NK-92 treated with Interleukin-12 subunit alpha and Interleukin-12 subunit beta, amount 100 ng/mL, for 24 hours (cell line): ENCODE measurements around the gene CCSER1.
"Not testable (repeated sequence)": the region's sequence is repeated elsewhere in the genome, so short reads cannot be mapped to it uniquely, and the experiment has no call there.

Experiments used
- DNase-seq: peaks from one replicate; lab custom pipeline; 2025; lab: John Stamatoyannopoulos, UW

Gene CCSER1

DNA sequence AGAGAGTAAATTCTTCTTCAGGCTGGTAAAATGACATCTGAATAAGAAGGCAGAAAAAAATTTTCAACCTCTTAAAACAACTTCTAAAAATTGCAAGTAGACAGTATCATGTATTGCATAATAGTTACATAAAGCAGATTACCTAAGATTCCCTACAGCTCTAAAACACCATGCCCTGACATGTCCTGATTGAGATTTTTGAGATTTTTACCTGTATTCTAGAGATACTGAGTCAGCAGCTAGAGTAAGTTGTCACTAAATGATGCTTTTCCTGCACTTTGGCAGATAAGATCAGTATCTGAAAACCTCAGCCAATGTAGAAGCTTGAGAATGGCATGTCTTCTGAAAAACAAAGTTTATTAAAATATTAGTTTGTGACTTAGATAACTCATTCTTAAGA is 713.6 kb downstream of the CCSER1 start:
- no peak for DNase-seq

DNA sequence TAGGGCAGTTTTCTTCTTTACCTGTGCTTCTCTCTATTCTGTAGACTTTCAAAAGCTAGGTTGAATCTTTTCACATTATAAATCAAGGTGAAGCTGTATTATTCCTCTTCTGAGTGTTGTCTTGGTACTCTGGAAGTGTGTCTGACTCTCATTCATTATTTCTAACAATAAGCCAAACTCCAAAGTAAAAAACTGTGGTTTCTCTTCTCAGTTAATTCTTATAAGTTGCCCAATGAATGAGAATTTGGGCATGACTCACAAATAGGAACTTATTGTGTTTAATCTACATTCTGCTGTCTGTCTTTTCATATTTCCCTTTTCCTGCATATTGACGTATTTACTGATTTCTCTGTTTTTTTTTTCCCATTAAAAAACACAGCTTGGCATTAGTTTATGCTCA is 714.5 kb downstream of the CCSER1 start:
- DNase-seq = no peak

DNA sequence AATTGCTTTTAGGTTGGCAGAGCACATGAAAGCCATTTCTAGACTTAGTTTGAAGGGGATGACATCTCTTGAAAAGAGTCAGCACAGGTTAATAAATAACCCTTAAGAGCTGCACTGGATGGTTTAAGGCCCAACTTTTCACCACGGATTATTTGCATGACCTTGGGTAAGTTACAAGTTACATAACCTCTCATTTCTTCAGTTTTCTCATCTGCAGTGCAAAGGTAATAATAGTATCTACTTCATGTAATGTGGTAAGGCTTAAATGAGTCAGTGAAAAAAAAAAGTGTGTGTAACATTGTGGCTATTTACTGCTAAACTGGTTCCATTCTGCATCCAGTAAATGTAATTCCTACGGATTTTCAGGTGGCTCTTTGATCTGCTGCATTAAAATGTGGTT is 715.8 kb downstream of the CCSER1 start:
- DNase-seq = no peak

DNA sequence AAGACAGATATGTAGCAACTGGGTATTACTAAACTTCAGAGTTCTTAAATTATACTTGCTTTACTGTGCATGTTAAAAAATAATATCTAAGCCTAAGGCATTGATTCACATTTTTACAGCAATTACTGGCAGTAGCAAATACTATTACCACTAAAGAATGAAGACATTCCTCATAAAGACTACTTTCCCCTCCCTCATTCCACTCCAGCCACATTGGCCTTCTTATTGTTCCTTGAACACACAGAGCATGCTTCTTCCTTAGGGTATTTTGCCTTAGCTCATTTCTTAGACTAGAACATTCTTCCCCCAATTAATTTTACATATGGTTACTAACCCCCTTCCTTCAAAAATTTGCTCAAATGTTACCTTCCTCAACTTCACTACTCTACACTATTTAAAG is 717.0 kb downstream of the CCSER1 start:
- no peak for DNase-seq

DNA sequence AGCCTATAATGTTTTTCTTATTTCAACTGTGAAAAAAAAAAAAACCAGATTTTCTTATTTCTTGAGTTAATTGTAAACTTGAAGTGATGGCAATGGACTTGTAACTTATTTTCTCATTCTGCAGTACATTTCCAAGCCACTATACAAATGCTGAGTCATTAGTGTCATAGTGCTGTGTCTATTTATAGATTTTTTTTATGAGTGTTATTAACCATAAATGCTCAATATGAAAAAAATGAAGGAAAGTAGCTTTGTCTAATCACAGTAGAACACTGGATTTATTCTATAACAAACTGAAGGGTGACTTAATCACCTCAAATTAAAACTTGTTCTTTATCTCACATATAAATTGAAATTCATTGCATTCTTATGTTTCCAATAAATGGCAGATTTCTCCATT is 718.6 kb downstream of the CCSER1 start:
- no peak for DNase-seq

DNA sequence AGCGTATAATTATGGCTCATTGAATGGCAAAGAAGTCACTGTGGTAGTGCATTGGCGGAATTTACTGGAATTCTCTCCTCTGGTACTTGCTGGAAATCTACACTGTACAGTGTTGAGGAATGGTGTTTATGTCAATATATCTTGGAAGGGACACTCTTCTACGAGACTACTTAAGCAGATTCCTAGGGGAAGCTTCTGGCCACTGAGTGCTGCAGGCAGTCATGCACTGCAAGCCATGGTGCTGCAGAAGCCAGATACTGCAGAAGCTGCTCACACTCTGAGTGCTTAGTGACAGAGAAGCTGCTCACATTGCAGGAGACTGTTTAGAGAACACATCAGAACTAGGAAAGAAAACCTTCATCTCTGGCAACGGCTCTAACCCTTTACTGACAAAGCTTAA is 725.0 kb downstream of the CCSER1 start:
- DNase-seq = no peak

DNA sequence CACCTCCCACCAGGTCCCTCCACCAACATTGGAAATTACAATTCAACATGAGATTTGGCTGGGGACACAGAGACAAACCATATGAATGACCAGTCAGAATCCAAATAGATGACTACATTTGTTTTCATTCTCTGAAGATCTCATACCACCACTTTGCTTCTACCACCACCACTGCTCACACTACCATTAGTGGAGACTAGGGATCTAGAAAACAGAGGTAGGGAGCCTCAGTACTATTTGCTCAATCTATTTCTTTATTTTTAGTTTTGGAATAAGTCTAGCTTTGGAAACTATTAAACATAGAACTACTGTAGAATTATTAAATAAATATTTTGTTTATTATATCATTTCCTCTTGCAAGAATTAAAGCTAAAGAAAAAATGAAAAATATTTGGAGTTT is 727.9 kb downstream of the CCSER1 start:
- DNase-seq = no peak

DNA sequence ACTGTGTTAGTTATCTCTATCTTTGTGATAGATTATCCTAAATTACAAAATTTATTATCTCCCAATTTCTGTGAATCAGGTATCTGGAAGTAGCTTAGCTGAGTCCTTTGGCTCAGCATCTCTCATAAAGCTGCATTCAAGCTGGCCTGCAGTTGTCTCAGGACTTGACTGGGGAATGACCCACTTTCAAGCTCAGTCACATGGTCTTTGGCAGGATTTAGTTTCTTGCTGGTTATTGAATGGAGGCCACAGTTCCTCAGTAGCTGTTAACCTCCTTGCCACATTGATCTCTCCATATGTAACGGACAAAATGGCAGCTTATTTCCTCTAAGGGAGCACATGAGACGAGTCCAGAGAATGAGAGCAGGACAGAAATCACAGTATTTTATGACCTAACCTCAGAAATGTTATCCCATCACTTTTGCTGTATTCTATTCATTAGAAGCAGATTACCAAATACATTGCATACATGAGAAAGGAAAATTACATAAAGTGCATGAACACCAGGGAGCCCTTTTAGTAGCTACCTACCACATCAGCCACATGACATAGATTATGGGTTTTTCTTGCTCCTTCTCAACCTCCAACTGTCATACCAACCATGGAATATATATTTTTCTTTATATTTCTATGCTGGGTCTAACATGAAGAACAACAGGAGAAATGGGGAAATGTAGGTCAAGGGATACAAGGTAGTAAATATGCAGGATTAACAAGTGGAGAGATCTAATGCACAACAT is 730.1 kb downstream of the CCSER1 start:
- no peak for DNase-seq

DNA sequence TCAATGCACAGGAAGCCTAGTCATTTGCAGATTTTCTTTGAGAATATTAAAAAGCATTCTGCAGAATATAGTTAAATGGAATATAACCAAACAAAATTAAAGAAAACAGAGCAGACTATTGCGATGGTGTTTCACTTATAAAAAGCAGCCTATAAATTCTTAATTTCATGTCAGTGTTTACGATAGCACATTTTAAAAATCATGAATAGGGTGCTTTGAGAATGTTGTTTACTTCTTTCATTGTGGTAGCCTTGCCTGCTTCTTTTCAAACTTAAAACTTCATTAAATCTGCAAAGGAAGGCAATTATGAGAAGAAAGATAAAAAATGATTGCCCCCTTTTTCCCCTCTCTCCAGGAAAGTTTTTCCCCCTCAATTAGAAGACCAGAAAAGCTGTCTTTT is 748.6 kb downstream of the CCSER1 start:
- no peak for DNase-seq

DNA sequence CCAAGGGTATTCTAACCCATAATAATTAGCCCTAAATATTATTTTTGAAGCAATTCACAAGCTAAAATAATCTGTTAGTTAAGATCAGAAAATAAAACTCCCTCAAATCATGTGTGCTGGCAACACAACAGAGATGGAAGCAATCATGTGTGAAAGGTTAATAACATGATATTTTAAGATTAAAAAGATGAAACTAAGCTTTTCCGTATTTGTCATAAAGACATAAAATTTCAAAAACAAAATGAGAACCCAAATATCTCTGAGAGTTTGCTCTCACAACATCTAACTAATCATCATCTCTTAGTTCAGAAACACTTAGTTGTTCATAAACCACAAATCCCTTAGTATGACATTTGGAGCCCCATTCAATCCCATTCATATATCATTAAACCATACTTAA is 749.1 kb downstream of the CCSER1 start:
- DNase-seq = no peak

DNA sequence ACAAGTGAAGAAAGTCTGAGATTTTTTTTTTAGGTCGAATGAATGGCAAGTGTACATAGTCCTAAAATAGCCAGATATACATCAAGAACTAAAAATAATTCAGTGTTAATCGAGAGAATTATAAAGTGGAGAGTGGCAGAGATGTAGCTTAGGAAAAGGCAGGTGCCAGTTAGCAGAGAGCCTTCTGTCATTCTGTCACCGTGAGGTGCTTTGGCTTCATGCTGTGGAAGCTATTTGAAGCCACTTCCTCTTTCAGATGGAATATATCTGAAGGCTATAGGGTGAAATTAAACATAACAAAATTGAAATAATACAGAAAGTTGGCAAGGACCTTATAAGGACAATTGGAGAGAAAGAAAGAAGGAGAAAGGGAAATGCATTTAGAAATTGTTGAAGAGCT is 756.3 kb downstream of the CCSER1 start:
- DNase-seq = no peak

DNA sequence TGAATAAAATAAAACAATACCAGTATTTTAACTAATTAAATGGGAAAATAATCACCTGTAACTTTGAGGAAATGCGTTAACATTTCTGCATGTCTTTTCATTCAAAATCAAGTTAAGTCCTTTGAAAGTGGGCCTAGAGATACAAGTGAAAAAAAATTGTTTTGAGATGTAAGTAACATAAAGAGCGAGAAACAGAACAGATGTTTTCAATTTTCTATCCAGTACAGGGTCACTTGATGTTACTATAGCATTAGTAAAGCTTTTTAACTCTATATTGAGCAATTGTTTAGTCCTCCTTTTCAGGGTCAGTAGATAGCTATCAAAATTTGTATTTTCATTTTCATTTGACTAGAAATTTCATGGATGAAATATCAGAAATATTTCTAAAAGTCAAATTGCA is 761.4 kb downstream of the CCSER1 start:
- DNase-seq = no peak

DNA sequence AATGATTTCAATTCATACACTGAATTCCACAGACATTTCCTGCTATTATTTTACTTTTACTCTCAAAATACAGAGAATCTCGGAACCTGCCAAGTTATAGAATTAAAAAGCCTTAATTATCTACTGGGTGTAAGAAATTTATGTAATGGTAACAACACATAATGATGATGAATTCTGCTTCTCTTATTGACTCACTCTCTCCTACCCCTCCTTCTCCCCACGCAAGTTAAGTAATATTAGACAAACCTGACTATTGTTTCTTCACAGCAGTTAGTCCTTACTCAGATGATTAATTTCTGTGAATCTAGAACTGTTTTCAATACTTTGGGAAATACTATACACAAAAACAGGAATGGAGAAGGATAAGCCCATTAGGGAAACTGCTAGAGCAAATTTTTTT is 762.0 kb downstream of the CCSER1 start:
- DNase-seq = no peak

DNA sequence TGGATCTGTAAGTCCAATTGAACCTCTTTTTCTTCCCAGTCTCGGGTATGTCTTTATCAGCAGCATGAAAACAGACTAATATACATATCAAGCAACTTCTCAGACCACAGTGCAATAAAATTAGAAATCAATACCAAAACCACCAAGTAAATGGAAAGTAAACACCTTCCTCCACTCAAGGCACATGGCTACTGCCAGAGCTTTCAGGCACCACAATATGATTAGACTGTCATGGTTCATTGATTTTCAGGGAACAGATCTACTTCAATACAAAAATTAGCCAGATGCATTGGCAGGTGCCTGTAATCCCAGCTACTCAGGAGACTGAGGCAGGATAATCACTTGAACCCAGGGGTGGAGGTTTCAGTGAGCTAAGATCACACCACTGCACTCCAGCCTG is 776.2 kb downstream of the CCSER1 start:
- DNase-seq = not testable (repeated sequence)

DNA sequence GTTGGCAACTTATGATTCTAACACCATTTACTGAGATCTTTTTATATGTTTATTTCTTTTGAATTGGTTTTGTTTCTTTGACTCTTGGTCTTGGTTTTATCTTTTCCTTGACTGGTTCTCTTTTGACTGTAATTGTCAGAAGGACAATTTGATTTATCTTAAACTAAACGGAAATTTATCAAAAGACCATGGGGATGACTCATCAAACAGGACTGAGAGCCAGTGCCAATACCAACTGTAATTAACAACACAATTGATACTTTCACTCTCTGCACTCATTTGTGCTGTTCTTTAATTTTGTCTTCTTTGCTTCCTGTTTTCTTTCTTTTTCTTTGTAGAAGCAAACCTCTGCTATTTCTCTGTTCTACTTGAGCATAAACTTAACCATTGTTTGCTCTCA is 776.8 kb downstream of the CCSER1 start:
- DNase-seq = no peak

DNA sequence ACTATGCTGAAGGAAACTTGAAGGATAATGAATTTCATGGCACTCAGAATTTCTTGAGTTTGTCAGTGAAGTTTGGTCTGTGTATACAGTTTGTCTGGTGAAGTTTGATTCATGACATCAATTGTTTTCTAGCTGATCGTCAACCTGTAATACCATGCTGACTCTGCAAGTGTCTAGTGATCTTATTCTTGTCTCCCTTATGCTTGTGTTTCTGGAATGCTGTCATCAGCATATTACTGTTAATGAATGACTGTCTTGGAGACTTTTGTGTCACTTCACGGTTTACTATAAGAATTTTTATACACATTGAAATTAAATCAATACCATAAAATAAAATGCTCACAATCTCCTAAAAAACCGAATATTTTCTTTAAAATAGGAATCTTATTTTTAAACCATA is 779.0 kb downstream of the CCSER1 start:
- DNase-seq = no peak

DNA sequence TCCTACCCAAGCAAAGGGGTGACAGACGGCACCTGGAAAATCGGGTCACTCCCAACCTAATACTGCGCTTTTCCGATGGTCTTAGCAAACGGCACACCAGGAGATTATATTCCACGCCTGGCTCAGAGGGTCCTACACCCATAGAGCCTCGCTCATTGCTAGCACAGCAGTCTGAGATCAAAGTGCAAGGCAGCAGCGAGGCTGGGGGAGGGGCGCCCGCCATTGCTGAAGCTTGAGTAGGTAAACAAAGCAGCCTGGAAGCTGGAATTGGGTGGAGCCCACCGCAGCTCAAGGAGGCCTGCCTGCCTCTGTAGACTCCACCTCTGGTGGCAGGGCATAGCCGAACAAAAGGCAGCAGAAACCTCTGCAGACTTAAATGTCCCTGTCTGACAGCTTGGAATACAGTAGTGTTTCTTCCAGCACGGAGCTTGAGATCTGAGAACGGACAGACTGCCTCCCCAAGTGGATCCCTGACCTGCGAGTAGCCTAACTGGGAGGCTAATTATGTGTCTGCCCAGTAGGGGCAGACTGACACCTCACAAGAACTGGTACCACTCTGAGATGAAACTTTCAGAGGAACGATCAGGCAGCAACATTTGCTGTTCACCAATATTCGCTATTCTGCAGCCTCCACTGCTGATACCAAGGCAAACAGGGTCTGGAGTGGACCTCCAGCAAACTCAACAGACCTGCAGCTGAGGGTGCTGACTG is 784.7 kb downstream of the CCSER1 start:
- not testable (repeated sequence) for DNase-seq

DNA sequence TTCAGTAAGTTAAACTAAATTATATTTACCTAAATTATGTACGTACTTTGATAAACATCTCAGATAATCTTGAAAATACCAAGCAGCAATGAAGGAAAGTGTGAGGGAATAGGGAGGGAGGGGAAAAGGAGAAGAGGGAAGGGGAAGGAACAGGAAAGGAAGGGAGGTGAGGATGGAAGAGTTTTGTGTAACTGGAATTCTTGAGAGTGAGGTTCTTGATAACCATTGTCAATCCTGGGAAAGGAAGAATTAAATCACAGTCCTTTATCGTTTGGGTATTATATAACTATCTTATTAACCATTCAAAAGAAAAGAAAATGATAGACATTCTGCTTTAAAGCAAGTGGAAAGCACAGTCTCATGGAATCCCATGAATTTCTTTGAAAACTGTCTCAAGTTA is 795.0 kb downstream of the CCSER1 start:
- no peak for DNase-seq

DNA sequence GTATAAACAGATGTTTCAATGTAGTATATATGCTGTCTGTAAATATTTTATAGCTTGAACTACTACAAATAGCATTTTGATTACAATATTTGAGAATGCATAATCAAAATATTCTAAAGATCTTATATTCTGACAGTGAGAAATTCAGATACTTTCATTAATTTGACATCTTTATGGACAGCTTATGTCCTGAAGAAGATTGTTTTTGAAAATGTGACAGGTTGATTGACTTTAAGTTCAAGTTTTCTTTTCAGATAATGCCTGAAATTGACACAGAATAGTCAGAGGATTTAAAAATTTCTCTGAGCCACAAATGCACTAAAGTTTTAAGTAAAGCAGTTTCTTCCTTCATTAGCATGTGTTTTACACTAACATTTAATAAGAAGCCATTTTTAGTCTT is 799.8 kb downstream of the CCSER1 start:
- no peak for DNase-seq

DNA sequence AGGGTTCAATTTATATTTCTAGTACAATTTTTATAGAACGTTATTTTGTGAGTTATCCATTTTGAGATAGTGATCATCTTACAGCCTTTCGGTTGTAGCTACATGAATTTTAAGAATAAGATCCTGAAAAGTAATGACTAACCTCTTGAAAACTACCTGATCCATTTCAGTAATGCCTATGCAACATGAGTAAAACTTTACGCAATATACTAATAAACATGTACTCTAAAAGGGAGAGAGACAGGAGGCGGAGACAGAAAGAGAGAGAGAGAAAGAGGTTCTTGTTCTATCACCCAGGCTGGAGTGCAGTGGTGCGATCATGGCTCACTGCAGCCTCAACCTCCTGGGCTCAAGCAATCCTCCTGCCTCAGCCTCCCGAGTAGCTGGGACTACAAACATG is 816.1 kb downstream of the CCSER1 start:
- DNase-seq = no peak

DNA sequence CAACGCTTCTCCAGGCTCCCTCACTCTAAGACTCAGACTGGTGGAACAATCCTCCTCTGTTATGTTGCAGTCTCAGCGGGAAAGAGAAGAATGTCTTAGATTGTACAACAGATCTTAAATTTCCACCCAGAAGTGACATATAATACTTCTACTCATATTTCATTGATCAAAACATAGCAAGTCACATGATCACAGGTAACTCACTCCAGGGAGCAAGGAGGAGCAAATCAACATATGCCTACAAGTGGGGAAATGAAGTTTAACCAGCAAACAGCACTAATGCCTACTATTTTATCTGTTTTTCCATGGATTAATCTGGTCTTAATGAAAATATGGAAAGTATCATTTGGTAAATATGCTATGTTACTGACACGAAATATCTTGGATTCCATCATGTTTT is 819.8 kb downstream of the CCSER1 start:
- DNase-seq = no peak

DNA sequence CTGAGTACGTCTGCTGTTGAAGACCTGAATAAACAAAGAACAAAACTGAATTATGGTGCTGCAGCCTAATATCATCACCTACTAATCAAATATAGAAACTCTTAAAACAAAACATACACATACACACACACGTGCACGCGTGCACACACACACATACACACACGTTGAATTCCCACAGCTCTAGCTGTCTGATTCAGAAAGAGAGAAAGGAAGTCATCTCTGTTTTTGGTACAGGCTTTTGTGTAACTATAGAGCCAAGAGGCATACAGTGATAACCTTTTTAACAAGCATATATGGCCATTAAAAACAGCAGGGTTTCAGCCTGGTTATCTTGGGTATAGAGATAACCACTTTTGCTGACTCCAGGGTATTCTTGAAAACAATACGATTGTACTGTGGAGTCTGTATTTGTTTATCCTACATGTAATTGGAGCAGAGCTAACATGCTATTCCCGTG is 823.2 kb downstream of the CCSER1 start:
- DNase-seq = no peak

DNA sequence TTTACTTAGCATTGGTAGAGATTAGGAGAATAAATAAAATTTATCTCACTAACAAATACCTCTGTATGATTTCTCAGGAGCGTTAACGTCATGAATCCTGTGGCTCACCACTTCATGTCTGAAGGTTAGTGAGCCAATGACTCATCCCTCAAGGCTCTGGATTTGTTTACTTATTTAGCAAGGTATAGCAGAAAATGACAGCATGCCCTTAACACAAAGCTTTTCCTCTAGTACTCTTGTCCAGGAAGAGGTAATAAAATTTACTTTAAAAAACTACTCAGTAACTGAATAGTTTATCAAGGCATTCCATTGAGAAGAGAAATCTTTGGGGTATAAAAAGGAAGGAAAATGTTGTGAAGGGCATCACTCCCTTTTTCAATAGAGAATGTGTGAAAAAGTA is 823.8 kb downstream of the CCSER1 start:
- DNase-seq = no peak
